ENCODE measurements around the gene ERBB2. TPM values are rescaled to one million over a fixed set of nuclear protein-coding genes. Genes with fewer than 3 reads are reported as not detected.

The ERBB2 gene
- total RNA-seq, 4 donors from 2014 or later = 75.2 to 170 (median 86.5) TPM

DNA sequence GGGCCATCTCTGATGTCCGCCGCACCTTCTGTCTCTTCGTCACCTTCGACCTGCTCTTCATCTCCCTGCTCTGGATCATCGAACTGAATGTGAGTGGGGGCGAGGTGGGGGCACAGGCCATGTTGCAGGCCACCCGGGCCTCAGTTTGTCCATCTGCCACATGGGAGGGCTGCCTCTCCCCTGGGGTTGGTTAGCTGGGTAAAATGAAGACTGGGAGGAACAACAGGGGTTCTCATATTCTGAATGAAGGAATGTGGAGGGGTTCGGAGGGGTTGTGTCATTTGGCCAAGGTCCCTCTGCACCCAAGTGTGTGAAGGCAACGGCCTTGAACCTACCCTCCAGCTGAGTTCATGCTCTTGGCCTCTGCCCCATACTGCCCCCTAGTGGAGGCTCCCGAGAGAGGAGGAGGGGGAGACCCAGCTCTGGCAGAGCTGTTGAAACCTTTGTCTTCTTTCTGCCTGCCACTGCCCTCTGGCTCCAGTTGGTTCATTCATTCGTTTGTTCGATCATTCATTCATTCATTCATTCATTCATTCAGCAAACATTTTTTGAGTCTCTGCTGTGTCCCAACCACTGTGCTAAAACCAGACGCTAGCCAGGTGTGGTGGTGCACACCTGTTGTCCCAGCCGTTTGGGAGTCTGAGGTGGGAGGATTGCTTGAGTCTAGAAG lies 46.1 kb upstream of the ERBB2 start:
- no peak for DNase-seq
- intact Hi-C loops (cut with DNase I) = no loop called here
- peak overlapping the region in 2 of 4 donors; percentile 14 to 38 for H3K27ac ChIP-seq
- no peak for TF ChIP-seq POLR2A (IDR thresholded peaks at IDR 0.05)
- TF ChIP-seq, protein P1, sequence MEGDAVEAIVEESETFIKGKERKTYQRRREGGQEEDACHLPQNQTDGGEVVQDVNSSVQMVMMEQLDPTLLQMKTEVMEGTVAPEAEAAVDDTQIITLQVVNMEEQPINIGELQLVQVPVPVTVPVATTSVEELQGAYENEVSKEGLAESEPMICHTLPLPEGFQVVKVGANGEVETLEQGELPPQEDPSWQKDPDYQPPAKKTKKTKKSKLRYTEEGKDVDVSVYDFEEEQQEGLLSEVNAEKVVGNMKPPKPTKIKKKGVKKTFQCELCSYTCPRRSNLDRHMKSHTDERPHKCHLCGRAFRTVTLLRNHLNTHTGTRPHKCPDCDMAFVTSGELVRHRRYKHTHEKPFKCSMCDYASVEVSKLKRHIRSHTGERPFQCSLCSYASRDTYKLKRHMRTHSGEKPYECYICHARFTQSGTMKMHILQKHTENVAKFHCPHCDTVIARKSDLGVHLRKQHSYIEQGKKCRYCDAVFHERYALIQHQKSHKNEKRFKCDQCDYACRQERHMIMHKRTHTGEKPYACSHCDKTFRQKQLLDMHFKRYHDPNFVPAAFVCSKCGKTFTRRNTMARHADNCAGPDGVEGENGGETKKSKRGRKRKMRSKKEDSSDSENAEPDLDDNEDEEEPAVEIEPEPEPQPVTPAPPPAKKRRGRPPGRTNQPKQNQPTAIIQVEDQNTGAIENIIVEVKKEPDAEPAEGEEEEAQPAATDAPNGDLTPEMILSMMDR (IDR thresholded peaks at IDR 0.05) = peak; percentile 46 to 78 (median 67)
- H3K4me1 ChIP-seq = peaks cover 0 to 48% (median 14%) of the 10 kb centered on the region in 3 donors
- no peaks in the 10 kb centered on the region for H3K9me3 ChIP-seq
- H3K36me3 ChIP-seq = peaks cover 0 to 70% (median 7%) of the 10 kb centered on the region in 3 donors
- H3K4me3 ChIP-seq = no peak overlapping the region
- WGBS, 2 donors = 64 to 66% methylated on average over 11 to 14 of the region's 14 CpGs
- no peaks in the 10 kb centered on the region for H3K27me3 ChIP-seq

DNA sequence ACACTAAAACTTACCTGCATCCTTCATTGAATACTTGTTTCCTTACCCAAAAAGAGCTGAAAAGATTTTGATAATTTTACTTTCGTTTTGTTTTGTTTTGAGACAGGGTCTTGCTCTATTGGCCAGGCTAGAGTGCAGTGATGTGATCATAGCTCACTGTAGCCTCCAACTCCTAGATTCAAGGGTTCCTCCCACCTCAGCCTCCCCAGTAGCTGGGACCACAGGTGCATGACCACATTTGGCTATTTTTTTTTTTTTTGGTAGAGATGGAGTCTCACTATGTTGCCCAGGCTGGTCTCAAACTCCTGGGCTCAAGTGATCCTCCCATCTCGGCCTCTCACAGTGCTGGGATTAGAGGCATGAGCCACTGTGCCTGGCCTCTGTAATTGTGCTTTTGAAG lies 44.8 kb upstream of the ERBB2 start:
- no peaks in the 10 kb centered on the region for H3K27me3 ChIP-seq
- DNase-seq = no peak
- WGBS, 2 donors = 88 to 93% methylated on average over 2 of the region's 2 CpGs
- peaks cover 2 to 75% (median 7%) of the 10 kb centered on the region in 3 donors for H3K36me3 ChIP-seq
- no peak for TF ChIP-seq POLR2A (IDR thresholded peaks at IDR 0.05)
- TF ChIP-seq, protein P1 (IDR thresholded peaks at IDR 0.05) = no peak
- no peak overlapping the region for H3K27ac ChIP-seq
- no peaks in the 10 kb centered on the region for H3K9me3 ChIP-seq
- intact Hi-C loops (cut with DNase I) = no loop called here
- peaks cover 3 to 61% (median 19%) of the 10 kb centered on the region in 3 donors for H3K4me1 ChIP-seq
- no peak overlapping the region for H3K4me3 ChIP-seq

DNA sequence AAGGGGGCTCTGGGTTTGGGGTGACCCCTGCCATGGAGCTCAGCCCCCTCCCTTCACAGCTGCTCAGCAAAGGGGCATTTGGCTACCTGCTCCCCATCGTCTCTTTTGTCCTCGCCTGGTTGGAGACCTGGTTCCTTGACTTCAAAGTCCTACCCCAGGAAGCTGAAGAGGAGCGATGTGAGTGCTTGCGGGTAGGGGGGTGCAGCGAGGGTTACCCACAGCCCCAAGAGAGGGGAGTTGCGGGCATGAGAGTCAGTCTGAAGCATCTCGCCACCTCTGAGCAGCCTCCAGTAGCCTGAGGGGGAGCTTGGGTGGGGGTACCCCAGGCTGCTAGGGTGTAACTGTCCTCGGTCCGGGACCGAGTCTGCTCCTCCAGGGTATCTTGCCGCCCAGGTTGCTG lies 41.5 kb upstream of the ERBB2 start:
- Histone ChIP-seq H3K4me1 (peaks cover 14 to 66% (median 37%) of the 10 kb centered on the region in 3 donors), H3K4me3 (no peak overlapping the region), H3K27ac (peak overlapping the region in 3 of 4 donors; percentile 64 to 83 (median 75)), H3K36me3 (peaks cover 7 to 96% (median 13%) of the 10 kb centered on the region in 3 donors), H3K9me3 (no peaks in the 10 kb centered on the region), H3K27me3 (no peaks in the 10 kb centered on the region)
- intact Hi-C loops (cut with DNase I) = no loop called here
- no peak for TF ChIP-seq POLR2A (IDR thresholded peaks at IDR 0.05)
- TF ChIP-seq, protein P1 (IDR thresholded peaks at IDR 0.05) = no peak
- WGBS, 2 donors = 92 to 94% methylated on average over 3 to 4 of the region's 11 CpGs
- DNase-seq = no peak

DNA sequence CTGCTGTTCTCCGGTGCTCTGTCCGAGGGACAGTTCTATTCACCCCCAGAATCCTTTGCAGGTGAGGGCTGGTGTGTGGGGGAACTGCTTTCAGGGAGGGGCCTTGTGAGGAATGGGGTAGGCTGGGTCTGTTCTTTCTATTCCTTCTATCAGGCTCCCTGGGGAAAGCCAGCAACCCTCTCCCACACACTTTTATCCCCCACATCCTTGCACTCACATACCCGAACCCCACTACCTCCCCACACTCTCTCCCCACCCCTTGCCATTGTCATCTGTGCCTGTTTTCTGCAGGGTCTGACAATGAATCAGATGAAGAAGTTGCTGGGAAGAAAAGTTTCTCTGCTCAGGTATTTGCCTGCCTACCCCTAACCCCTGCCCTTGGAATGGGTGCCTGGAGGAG lies 41.1 kb upstream of the ERBB2 start:
- DNase-seq = no peak
- H3K27me3 ChIP-seq = no peaks in the 10 kb centered on the region
- no peaks in the 10 kb centered on the region for H3K9me3 ChIP-seq
- peak overlapping the region in 3 of 4 donors; percentile 64 to 83 (median 75) for H3K27ac ChIP-seq
- intact Hi-C loops (cut with DNase I) = no loop called here
- peaks cover 16 to 66% (median 39%) of the 10 kb centered on the region in 3 donors for H3K4me1 ChIP-seq
- no peak overlapping the region for H3K4me3 ChIP-seq
- H3K36me3 ChIP-seq = peaks cover 7 to 94% (median 13%) of the 10 kb centered on the region in 3 donors
- no peak for TF ChIP-seq POLR2A (IDR thresholded peaks at IDR 0.05)
- TF ChIP-seq, protein P1 (IDR thresholded peaks at IDR 0.05) = no peak
- 69 to 100% methylated on average over 1 to 3 of the region's 3 CpGs for WGBS, 2 donors

DNA sequence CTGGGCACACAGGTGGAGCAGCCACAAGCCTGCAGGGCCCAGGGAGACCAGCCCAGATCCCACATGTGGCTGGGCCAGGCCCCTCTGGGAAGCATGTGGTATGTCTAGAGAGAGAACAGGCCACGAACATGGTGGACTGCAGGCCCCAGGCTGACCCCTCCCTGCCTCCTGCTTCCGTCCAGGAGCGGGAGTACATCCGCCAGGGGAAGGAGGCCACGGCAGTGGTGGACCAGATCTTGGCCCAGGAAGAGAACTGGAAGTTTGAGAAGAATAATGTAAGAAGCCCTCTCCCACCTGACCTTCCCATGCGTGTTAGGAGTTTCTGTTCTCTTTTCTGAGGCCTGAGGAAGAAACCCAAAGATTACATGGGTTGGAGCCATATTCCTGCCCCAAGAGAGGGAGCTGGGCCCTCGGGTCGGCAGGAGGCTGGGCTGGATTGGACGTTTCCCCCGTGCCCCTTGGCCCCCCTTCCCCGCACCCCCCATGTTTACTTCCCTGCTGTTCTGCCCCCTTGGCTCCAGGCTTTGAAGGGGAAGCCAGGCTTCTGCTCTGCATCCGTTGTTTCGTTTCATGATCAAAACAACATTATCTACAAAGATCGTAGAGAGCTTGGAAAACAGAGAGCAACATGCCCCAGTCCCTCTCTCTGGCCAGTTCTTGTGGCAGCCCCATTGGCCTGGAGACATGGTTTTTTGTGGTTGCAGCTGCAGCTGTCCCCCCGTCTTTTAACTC lies 40.4 kb upstream of the ERBB2 start:
- no peak for TF ChIP-seq POLR2A (IDR thresholded peaks at IDR 0.05)
- TF ChIP-seq, protein P1 (IDR thresholded peaks at IDR 0.05) = no peak
- no peak for DNase-seq
- Histone ChIP-seq H3K27ac (peak overlapping the region; percentile 33 to 83 (median 70)), H3K9me3 (no peaks in the 10 kb centered on the region), H3K36me3 (peaks cover 7 to 87% (median 13%) of the 10 kb centered on the region in 3 donors), H3K4me3 (no peak overlapping the region), H3K27me3 (no peaks in the 10 kb centered on the region), H3K4me1 (peaks cover 18 to 66% (median 41%) of the 10 kb centered on the region in 3 donors)
- intact Hi-C loops (cut with DNase I) = no loop called here
- WGBS, 2 donors = 60 to 69% methylated on average over 8 to 13 of the region's 15 CpGs
